Natural killer cell treated with Interleukin-12 subunit alpha and Interleukin-12 subunit beta and Interleukin-15 and Interleukin-18, amount 100 ng/mL, for 72 hours (primary cell): ENCODE data around the gene PAXX. TPM values are rescaled to one million over a fixed set of nuclear protein-coding genes. Genes with fewer than 3 reads are reported as not detected.
A peak's percentile ranks its signal among the peaks of the same experiment; 100 is the strongest.

Source experiments
- ATAC-seq, 2 donors: fragments of 150-1000 bp; cut with Tn5 transposase in 1 of 2; sonication (Bioruptor Pico), chemical (Tn5 transposase) in 1 of 2; 2 replicates each; pipeline ENCODE4 v1.10.0; 2021
- DNase-seq: peaks from one replicate; pipeline ENCODE4 v3.0.0; 2022; ENCODE audit warnings: low spot score
- H3K27ac Mint-ChIP-seq, 2 donors: 1 replicate in 1 of 2; 2 replicates in 1 of 2; pipeline ENCODE4 v1.8.0; 2022; ENCODE audit warnings: mixed read lengths in 2 of 2, mild to moderate bottlenecking in 1 of 2, moderate library complexity in 1 of 2
- H3K27me3 Mint-ChIP-seq, 2 donors: 1 replicate in 1 of 2; 2 replicates in 1 of 2; pipeline ENCODE4 v1.8.0; 2022; ENCODE audit warnings: mixed read lengths in 2 of 2
- H3K36me3 Mint-ChIP-seq: one replicate; pipeline ENCODE4 v1.8.0; 2022; ENCODE audit warnings: mixed read lengths
- H3K4me1 Mint-ChIP-seq, 2 donors: 1 replicate in 1 of 2; 2 replicates in 1 of 2; pipeline ENCODE4 v1.8.0; 2022; ENCODE audit warnings: low read depth in 2 of 2, mixed read lengths in 2 of 2, mild to moderate bottlenecking in 1 of 2
- H3K4me3 Mint-ChIP-seq: one replicate; pipeline ENCODE4 v1.8.0; 2022; ENCODE audit warnings: mixed read lengths
- H3K9me3 Mint-ChIP-seq: 2 replicates; pipeline ENCODE4 v1.8.0; 2022; ENCODE audit warnings: mixed read lengths
- total RNA-seq, 2 donors: library from RNA; stranded (reverse); gene quantifications; one replicate each; pipeline ENCODE4 v1.2.3, GENCODE V29; 2022

Gene PAXX
- total RNA-seq, 2 donors from 2014 or later = 64.0 to 118 TPM

DNA sequence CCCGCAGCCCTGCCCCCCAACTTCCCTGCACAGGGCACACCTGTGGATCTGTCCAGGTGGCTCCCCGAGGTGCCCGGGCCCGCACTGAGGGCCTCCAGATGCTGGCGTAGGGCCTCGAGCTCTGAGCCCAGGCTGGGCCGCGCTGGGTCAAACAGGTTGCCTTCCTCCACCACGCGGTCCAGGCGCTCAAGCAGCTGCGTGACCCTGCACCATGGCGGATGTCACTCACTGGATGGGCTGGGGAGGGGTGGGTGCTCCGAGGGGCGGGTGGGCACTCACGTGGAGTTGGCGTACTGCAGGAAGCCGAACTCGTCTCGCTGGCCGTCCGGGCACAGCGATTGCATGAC is 30.4 kb downstream of the PAXX start:
- no peak for DNase-seq
- no peak overlapping the region for H3K27ac Mint-ChIP-seq
- no peak for ATAC-seq
- H3K9me3 Mint-ChIP-seq = no peaks in the 10 kb centered on the region
- H3K36me3 Mint-ChIP-seq = no peaks in the 10 kb centered on the region
- H3K4me3 Mint-ChIP-seq = no peak overlapping the region
- no peaks in the 10 kb centered on the region for H3K27me3 Mint-ChIP-seq
- peaks cover 0 to 12% of the 10 kb centered on the region in 2 donors for H3K4me1 Mint-ChIP-seq

DNA sequence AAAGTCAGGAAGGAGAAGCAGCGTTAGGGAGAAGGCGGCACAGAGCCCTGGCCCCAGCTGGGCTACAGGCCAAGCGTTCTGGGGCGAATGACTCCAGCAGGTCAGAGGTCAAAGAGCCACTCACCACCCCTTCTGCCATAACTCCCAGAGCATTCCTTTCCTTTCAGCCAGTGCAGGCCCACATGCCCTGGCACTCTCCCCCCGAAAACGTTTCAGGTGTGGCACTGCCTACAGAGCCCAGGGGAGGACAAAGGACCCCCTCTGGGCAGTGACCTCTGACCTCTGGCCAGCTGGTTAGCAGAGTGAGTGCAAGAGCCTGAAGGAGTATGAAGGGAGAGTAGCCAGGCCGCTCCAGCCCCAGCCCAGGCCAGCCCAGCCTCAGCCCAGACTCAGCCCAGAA is 30.9 kb downstream of the PAXX start:
- H3K27ac Mint-ChIP-seq = no peak overlapping the region
- H3K27me3 Mint-ChIP-seq = no peaks in the 10 kb centered on the region
- no peak for ATAC-seq
- H3K4me1 Mint-ChIP-seq = peaks cover 0 to 12% of the 10 kb centered on the region in 2 donors
- no peaks in the 10 kb centered on the region for H3K9me3 Mint-ChIP-seq
- no peak overlapping the region for H3K4me3 Mint-ChIP-seq
- H3K36me3 Mint-ChIP-seq = no peaks in the 10 kb centered on the region
- DNase-seq = no peak

DNA sequence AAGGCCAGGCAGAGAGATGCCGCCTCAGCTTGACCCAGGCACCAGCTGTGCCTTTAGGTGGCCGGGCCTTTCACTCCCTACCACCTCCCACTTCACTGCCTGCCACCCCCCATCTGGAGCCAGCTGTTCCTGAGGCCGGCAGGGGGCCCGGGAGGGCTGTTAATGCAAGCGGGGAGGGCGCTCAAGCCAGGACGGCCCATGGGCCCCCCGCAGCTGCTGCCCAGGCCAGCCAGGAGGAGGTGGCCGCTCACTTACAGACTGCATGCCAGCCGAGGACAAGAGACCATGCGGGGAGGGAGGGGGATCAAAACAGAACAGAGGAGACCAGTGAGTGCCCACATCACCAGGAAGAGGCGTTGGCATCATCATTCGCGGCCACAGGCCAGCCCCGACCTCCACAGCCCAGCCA is 31.4 kb downstream of the PAXX start:
- ATAC-seq = no peak
- Mint-ChIP-seq H3K4me1 (peaks cover 0 to 12% of the 10 kb centered on the region in 2 donors), H3K27ac (no peak overlapping the region), H3K9me3 (no peaks in the 10 kb centered on the region), H3K4me3 (no peak overlapping the region), H3K27me3 (no peaks in the 10 kb centered on the region), H3K36me3 (no peaks in the 10 kb centered on the region)
- DNase-seq = no peak

DNA sequence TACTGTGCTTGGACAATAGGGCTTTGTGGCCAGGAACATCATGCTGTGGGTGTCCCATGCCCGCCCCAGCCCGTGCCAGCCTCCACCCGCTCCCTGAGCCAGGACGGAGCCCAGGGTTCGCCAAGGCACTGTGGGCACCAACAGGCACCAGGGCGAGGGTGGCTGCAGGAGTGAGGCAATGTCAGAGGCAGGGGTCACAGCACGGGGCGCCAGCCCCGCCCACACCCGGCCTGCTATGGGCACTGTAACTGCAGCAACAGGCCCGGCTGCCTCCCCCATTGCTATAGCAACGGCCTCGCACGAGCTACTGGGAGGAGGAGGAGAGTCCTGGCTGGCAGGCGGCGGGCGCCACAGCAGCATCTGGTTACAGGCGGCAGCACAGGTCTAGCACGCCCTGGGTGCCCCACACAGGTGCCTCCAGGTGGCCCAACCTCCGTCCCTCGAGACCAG is 33.3 kb downstream of the PAXX start:
- Mint-ChIP-seq H3K36me3 (no peaks in the 10 kb centered on the region), H3K27me3 (no peaks in the 10 kb centered on the region), H3K27ac (no peak overlapping the region), H3K4me3 (no peak overlapping the region), H3K4me1 (peaks cover 12 to 26% of the 10 kb centered on the region in 2 donors), H3K9me3 (no peaks in the 10 kb centered on the region)
- ATAC-seq = no peak
- DNase-seq = no peak

DNA sequence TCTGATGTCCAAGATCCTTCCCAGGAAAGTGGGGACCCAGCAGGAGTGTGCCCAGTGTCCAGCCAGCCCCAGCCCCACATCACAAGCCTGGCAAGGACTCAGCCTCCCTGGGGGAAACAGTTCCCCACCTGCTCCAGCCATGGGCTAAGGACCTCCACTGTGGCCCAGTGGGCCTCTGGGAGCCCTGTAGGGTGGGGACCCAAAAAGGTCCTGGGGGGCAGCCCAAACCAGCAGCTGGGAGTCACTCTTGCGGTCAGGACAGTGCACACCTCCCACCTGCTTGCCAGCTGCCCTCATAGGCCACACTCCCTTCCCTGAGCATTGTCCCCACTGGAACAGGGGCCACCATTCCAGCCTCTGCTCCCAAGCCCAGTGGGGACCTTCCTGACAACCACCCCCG is 34.2 kb downstream of the PAXX start:
- Mint-ChIP-seq H3K4me1 (peaks cover 17 to 29% of the 10 kb centered on the region in 2 donors), H3K9me3 (no peaks in the 10 kb centered on the region), H3K4me3 (peak overlapping the region; percentile 27), H3K36me3 (no peaks in the 10 kb centered on the region), H3K27ac (no peak overlapping the region), H3K27me3 (no peaks in the 10 kb centered on the region)
- DNase-seq = no peak
- no peak for ATAC-seq

DNA sequence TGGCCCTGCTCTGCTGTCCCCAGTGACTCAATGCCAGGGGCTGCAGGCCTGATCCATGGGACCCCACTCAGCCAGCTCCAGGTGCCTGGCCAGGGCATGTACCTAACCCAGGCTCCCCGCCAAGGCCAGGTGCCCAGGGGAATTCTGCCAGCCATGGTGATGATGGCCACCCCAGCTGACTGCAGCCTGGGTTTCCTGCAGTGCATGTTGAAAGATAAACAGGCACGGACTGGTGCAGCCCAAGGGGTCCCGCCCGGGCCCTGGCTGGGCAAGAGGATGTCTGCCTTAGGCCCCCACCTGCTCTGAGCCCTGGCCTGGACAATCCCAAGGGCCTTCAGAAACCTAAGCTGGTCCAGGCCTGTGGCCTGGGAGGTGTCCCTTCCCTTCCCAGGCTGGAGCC is 34.6 kb downstream of the PAXX start:
- ATAC-seq (no peak), DNase-seq (no peak)
- H3K4me1 Mint-ChIP-seq = peaks cover 19 to 30% of the 10 kb centered on the region in 2 donors
- no peaks in the 10 kb centered on the region for H3K36me3 Mint-ChIP-seq
- H3K4me3 Mint-ChIP-seq = peak overlapping the region; percentile 87
- peak overlapping the region in 1 of 2 donors; percentile 31 for H3K27ac Mint-ChIP-seq
- H3K27me3 Mint-ChIP-seq = no peaks in the 10 kb centered on the region
- no peaks in the 10 kb centered on the region for H3K9me3 Mint-ChIP-seq

DNA sequence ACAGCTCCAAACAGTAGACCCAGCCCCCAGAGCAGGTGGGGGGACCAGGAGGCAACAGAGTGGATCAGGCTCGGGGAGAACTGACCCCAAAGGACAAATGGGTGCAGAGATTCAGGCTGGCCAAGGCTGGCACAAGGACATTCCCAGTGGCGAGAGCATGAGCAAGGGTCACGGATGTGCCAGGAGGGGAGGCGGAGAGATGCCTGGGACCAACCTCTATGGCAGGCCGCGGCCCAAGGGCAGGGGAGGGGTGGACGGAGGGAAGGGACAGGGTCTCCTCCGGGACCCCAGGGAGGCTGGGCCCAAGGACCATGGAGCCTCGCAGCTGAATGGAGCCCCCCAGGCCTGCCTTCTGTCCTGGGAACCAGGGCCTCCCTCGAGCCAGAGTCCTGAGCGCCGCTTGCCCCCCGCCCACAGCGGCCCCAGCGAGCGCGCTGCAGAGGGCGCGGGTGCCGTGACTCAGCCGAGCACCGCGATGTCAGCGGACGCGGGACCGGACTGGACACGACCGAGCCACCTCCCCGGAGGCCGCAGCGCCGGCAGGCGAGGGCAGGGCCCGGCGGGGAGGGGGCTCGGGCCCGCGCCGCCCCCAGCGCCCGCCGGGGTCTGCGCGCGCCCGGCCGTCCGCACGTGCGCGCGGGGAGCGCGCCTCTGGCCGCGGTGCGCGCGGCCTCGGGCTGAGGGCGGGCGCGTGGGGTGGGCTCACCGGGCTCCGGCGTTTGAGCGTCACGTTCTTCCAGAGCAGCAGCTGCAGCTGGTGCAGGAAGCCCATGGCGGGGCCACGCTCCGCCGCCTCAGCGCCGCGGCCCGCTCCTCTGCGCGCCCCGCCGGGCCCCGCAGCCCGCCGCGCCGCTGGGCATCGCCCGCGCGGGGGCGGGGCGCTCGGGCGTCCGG is 35.4 kb downstream of the PAXX start, which contains the start of gene ABCA2:
Gene ABCA2 (minus strand): TSS at position 869 of the 894 bp plus-strand sequence. CDS start 97 bp downstream, at position 772.
- H3K36me3 Mint-ChIP-seq = no peaks in the 10 kb centered on the region
- peak within 1 kb of the TSS; percentile 87 for H3K4me3 Mint-ChIP-seq
- ATAC-seq (no peak), DNase-seq (no peak)
- peak within 1 kb of the TSS; percentile 91 to 94 for H3K27ac Mint-ChIP-seq
- no peaks in the 10 kb centered on the region for H3K27me3 Mint-ChIP-seq
- peaks cover 26 to 31% of the 10 kb centered on the region in 2 donors for H3K4me1 Mint-ChIP-seq
- no peaks in the 10 kb centered on the region for H3K9me3 Mint-ChIP-seq

DNA sequence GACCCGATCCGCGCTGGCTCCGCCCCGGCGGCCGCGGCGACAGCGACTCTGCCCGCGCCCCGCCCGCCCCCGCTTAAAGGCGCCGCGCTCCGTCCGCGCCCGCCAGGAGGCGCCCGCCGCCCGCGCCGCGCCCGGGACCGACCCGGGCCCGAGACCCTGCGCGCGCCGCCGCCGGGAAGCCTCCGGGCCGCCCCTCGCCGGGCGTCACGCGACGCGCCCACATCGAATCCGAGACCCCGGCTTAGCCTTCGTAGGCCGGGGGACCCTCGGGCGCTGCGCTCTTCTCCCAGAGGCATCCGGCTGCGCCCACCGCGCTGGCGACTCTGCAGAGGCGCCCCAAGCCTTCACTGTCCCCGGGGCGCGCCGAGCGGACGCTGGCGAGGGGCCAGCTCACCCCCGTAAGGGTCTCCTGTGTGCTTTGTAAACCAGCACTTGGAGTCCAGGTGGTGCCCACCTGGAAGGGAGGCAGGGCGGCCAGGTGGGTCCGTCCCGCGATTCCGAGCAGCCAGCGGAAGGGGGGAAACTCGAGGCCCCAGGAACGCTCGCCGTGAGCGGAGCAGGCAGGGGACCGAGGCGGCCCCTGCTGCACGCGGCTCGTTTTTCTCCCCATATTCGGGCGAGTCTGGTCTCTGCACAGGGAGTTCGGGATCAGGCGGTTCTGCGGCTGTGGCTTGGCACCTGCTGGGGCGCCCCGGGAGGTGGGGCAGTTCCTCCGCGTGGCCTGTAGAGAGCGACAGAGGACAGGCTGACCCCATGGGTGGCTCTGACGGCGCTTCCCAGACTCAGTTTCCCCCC is 36.2 kb downstream of the PAXX start:
- Mint-ChIP-seq H3K9me3 (no peaks in the 10 kb centered on the region), H3K4me1 (peaks cover 32 to 35% of the 10 kb centered on the region in 2 donors), H3K27ac (peak overlapping the region in 1 of 2 donors; percentile 91), H3K27me3 (no peaks in the 10 kb centered on the region), H3K4me3 (peak overlapping the region; percentile 87), H3K36me3 (no peaks in the 10 kb centered on the region)
- ATAC-seq (peak; percentile 72 to 78), DNase-seq (peak; percentile 79)

DNA sequence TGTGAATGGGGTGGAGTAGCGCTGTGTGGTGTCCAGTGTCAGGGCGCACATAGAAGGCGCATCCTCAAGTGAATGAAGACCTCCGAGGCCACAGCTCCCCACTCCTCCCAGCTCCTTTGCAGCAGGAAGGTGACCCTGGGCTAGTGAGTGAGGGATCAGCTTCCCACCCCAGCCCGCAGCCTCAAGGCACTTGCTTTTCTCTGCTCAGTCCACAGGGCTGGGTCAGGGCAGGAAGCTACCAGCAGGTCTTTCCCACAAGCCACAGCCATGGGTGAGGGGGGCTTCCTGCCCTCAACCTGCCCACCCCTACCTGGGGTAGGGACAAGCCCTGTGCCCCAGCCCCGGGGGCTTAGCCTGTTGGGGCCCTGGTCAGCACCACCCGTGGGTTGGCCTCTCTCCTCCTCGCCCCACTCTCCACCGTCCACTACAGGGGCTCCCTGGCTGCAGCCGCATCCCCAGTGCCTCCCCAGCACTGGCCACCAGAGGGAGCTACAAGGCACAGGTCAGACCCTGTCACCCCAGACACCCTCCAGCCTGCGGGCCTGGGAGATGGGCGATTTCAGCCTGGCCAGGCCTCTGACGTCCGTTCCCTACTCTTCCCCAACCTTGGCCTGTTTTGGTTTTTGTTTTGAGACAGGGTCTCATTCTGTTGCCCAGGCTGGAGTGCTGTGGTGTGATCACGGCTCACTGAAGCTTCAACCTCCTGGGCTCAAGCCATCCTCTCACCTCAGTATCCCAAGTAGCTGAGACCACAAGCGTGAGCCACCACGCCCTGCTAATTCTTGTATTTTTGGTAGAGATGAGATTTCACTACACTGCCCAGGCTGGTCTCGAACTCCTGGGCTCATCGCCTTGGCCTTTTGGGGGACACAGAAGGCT is 37.1 kb downstream of the PAXX start:
- peaks cover 32 to 40% of the 10 kb centered on the region in 2 donors for H3K4me1 Mint-ChIP-seq
- ATAC-seq (peak; percentile 58 to 75), DNase-seq (peak; percentile 89)
- peak overlapping the region; percentile 87 for H3K4me3 Mint-ChIP-seq
- H3K36me3 Mint-ChIP-seq = no peaks in the 10 kb centered on the region
- H3K9me3 Mint-ChIP-seq = no peaks in the 10 kb centered on the region
- H3K27ac Mint-ChIP-seq = peak overlapping the region; percentile 91 to 94
- no peaks in the 10 kb centered on the region for H3K27me3 Mint-ChIP-seq

DNA sequence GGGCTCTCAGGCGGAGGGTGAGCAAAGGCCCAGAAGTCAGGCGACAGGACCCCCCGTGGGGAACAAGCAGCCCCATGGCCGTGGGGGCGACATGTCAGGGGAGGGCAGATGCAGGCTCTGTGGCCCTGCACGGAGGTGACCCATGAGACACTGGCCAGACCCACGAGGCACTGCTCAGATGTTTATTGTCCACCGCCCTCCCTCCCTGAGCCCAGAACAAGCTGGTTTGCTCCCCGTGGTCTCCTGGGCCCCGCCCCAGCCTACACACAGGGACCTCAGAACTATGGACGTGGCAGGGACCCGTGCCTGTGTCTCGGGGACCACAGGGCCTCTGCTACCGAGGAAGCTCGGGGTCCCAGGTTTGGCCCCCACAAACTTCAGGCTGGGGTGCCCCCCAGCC is 37.8 kb downstream of the PAXX start:
- Mint-ChIP-seq H3K27ac (peak overlapping the region; percentile 91 to 94), H3K27me3 (no peaks in the 10 kb centered on the region), H3K36me3 (no peaks in the 10 kb centered on the region), H3K4me3 (peak overlapping the region; percentile 87), H3K4me1 (peaks cover 39 to 47% of the 10 kb centered on the region in 2 donors), H3K9me3 (no peaks in the 10 kb centered on the region)
- ATAC-seq (no peak), DNase-seq (no peak)

DNA sequence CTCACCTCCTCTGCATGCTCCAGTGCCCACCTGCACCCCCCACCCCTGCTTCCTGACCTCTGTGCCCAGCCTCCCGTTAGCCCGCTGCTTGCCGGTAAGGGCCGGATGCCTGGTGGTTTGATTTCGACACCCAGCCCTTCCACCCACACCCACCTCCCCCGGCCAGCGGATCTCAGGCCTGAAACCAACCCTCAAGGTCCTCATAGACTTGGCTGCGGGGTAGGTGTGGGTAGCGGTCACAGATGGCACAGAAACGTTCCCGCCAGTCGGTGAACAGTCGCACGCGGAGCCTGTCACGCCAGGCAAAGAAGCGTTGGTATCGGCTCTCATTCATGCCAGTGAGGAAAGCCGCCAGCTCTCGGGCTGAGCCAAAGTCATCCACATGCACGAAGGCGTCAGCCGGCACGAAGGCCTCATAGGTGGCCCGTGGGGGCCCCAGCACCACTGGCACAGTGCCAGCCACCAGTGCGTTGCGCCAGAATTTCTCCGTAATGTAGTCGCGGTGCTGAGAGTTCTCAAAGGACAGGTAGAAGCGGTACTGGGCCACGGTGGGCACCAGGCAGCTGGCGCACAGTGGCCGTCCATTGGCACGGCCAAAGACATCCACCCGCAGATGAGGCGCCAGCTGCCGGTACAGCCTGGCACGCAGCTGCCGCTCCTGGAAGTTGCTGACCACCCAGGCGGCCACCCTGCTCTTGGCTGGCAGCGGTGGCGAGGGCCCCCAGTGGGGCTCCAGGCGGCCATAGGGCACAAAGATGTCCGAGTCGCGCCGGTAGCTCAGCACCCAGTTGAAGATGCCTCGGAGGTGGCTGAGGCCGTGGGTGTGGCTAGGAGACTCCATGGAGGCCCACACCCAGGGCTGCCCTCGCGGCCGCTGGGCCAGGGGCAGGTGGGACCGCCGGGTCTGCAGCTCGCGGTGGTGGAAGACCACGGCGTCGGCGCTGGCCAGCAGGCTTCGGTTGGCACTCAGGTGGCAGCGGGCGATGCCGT is 38.6 kb downstream of the PAXX start:
- Mint-ChIP-seq H3K27me3 (no peaks in the 10 kb centered on the region), H3K4me1 (peaks cover 43 to 52% of the 10 kb centered on the region in 2 donors), H3K4me3 (peak overlapping the region; percentile 85), H3K27ac (peak overlapping the region; percentile 91 to 94), H3K9me3 (no peaks in the 10 kb centered on the region), H3K36me3 (no peaks in the 10 kb centered on the region)
- DNase-seq = peak; percentile 93
- peak; percentile 47 to 62 for ATAC-seq

DNA sequence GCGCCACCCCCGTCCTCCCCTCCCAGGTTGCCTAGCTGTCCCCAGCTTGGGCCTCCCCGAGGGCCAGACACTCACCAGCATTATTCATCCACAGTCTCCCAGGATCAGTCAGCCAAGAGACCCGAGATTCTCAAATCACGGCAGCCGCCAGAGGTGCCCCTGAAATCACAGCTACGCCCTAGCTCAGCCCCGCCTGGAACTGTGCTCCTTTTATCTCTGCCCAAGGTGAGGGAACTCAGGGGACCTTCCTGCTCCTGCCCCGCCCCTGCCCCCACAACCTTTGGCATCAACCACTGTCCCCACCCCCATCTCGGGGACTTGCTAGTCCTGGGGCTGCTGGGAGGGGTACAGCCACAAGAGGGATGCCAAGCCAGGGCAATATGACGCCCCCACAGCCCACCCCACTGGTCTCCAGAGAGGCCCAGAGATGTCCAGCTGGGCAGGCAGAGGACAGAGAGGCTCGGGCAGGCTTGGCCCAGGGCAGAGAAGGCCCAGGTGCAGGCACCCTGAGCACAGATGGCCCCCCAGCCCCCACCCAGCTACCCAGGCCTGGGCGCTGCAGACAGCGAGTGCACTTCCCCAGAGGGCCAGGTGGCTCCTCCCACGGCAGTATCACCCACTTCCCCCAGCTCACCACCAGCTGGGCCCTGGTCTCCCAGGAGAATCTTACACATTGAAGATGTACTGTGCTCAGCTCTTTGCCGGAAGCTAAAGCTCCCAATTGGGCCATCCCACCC is 39.9 kb downstream of the PAXX start, which contains the start of gene FUT7:
Gene FUT7 (minus strand): TSS at position 185 of the 737 bp plus-strand sequence. CDS start 97 bp downstream, at position 88.
- H3K4me1 Mint-ChIP-seq = peaks cover 42 to 52% of the 10 kb centered on the region in 2 donors
- H3K36me3 Mint-ChIP-seq = no peaks in the 10 kb centered on the region
- no peaks in the 10 kb centered on the region for H3K9me3 Mint-ChIP-seq
- H3K4me3 Mint-ChIP-seq = peak within 1 kb of the TSS; percentile 85
- ATAC-seq (no peak), DNase-seq (no peak)
- H3K27me3 Mint-ChIP-seq = no peaks in the 10 kb centered on the region
- peak within 1 kb of the TSS; percentile 91 to 94 for H3K27ac Mint-ChIP-seq
